GM06990 (cell line): ENCODE results near the gene OR6M1.

Experiments used
- DNase-seq: peaks from one replicate; pipeline ENCODE4 v3.0.0-alpha.2; 2011; ENCODE audit not compliant: insufficient read length; ENCODE audit errors: extremely low read depth
- H3K27me3 ChIP-seq: replicated peaks from 2 replicates; pipeline ENCODE4 v1.6.0; 2011; ENCODE audit warnings: low read length; ENCODE audit not compliant: control insufficient read depth, insufficient read depth
- H3K36me3 ChIP-seq: 2 replicates; pipeline ENCODE4 v1.5.1; 2011; ENCODE audit warnings: low read length; ENCODE audit not compliant: control insufficient read depth, insufficient read depth
- H3K4me3 ChIP-seq: replicated peaks from 2 replicates; pipeline ENCODE4 v1.5.1; 2011; ENCODE audit warnings: low read depth, mild to moderate bottlenecking, control low read depth, low read length
- CTCF ChIP-seq: IDR thresholded peaks from 2 replicates; pipeline ENCODE4 v1.5.1; 2011; ENCODE audit warnings: low read length, control low read depth, mild to moderate bottlenecking, inconsistent platforms; ENCODE audit not compliant: insufficient read depth, poor library complexity, severe bottlenecking

OR6M1 gene

DNA sequence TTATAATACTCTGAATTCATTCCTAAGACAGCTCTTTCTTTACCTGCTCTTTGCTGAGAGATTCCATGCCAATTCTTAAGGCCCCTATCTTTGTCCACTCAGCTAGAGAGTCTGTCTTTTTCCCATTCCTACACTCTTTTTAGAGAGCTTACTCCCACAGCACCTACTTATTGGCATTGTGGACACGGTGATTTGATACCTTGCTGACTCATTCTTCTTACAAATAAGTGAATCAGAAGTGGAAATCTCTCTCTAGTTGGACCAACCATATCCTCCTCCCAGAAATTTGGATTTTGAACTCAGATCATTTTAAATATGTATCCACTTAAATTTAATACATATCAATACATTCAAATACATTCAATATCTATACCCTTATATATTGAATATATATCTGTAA, 32.5 kb upstream of the OR6M1 start:
- no peak for TF ChIP-seq CTCF
- Histone ChIP-seq H3K4me3 (no peak overlapping the region), H3K27me3 (no peaks in the 10 kb centered on the region), H3K36me3 (no peaks in the 10 kb centered on the region)
- no peak for DNase-seq

- no peaks in the 10 kb centered on the region for H3K27me3 ChIP-seq
- no peak for DNase-seq
- H3K36me3 ChIP-seq = no peaks in the 10 kb centered on the region
- no peak overlapping the region for H3K4me3 ChIP-seq
- no peak for TF ChIP-seq CTCF
These were observed 32.0 kb upstream of the OR6M1 start for GRCh38 chr11:123838199-123838598.

DNA sequence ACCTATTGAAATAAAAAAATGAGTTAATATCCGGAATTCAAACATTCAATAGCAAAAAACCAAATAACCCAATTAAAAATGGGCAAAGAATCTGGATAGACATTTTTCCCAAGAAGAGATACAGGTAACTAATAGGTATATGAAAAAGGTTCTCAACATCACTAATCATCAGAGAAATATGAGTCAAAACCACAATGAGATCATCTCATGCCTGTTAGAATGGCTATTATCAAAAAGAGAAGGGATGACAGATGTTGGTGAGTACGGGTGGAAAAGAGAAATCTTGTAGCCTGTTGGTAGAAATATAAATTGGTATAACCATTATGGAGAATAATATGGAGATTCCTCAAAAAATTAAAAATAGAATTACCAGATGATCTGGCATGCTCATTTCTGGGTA, 26.9 kb upstream of the OR6M1 start:
- Histone ChIP-seq H3K36me3 (no peaks in the 10 kb centered on the region), H3K27me3 (no peaks in the 10 kb centered on the region), H3K4me3 (no peak overlapping the region)
- DNase-seq = no peak
- no peak for TF ChIP-seq CTCF

DNA sequence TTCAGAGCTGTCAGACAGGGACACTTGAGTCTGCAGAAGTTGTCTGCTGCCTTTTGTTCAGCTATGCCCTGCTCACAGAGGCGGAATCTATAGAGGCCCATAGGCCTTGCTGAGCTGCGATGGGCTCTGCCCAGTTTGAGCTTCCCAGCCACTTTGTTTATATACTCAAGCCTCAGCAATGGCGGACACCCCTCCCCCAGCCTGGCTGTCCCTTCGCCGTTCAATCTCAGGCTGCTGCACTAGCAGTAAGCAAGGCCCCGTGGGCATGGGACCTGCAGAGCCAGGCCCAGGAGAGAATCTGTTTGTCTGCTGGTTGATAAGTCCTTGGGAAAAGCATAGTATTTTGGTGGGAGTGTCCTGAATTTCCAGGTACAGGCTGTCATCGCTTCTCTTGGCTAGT, 23.6 kb upstream of the OR6M1 start:
- H3K4me3 ChIP-seq = no peak overlapping the region
- DNase-seq = no peak
- no peak for TF ChIP-seq CTCF
- no peaks in the 10 kb centered on the region for H3K27me3 ChIP-seq
- H3K36me3 ChIP-seq = no peaks in the 10 kb centered on the region

- Histone ChIP-seq H3K36me3 (no peaks in the 10 kb centered on the region), H3K27me3 (no peaks in the 10 kb centered on the region), H3K4me3 (no peak overlapping the region)
- no peak for DNase-seq
- no peak for TF ChIP-seq CTCF
These were observed 16.4 kb upstream of the OR6M1 start for GRCh38 chr11:123822599-123822998.

GRCh38 chr11:123822032-123822431, 15.9 kb upstream of the OR6M1 start:
- TF ChIP-seq CTCF = no peak
- Histone ChIP-seq H3K27me3 (no peaks in the 10 kb centered on the region), H3K4me3 (no peak overlapping the region), H3K36me3 (no peaks in the 10 kb centered on the region)
- no peak for DNase-seq
